GF-D8 (cell line): Measurements from ENCODE around the gene ANKRD45.
A peak's percentile ranks its signal among the peaks of the same experiment; 100 is the strongest.
"Not testable (repeated sequence)": the region's sequence is repeated elsewhere in the genome, so short reads cannot be mapped to it uniquely, and the experiment has no call there.

Experiments used
- DNase-seq: peaks from one replicate; lab custom pipeline; 2025; lab: John Stamatoyannopoulos, UW

ANKRD45 gene

GRCh38 chr1:173669491-173669941 is at the start of gene ANKRD45:
TSS of gene ANKRD45 (minus strand) at chr1:173669851. CDS start at chr1:173659418, 10,433 bp downstream.
- DNase-seq: no peak

GRCh38 chr1:173717238-173717637 is 47.6 kb upstream of the ANKRD45 start:
- DNase-seq: no peak

DNA sequence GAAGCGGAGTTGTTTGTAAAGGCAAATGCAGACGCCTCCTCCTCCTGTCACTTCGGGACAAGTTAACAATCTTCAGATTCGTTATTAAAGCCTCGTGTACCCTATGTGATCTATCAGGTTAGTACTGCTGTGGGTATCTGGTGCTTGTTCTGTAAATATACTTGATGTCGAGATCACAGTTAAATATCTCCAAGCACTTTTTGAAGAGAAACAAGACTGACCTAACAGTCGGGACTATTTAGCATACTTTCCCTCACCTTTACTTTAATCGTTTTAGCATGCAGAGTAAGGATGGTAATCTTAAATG is 45.8 kb upstream of the ANKRD45 start:
- DNase-seq: no peak

- DNase-seq: peak; percentile 90
Observed at GRCh38 chr1:173714759-173715537, 45.3 kb upstream of the ANKRD45 start, which contains the start of gene KLHL20. TSS of gene KLHL20 (plus strand) at chr1:173714981. CDS start at chr1:173716044, 1,063 bp downstream.

DNA sequence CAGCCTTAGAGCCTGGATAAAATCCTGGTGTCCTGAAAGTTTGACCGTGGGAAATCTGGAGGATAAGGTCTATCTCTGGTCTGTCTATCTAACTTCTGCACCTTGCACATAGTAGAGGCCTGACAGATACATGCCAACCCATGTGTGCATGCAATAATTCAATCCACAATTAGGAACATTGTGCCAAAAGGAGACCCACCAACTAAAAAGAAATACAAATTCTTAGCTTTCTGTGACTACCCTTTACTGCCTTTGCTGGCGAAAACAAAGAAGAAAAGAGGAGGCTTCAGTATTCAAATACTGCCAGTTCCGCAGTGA is 44.7 kb upstream of the ANKRD45 start:
- no peak for DNase-seq

DNA sequence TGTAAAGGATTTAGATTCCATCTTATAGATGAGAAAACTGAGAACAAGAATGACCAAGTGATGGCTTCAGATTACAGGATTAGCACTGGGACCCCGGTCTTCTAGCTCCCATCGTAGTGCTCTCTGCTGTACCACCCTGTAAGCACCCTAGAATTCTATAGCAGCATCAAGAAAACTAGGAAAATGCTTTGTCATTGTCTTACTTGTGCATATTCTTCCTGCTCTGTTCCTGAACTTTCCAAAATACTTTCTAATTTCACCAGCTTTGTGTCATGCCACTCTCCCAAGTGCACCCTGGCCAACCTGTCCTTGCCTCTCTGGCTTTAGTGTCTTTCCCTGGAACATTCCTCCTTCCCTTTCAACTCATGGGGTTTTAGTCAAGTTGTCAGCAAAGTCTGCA is 39.1 kb upstream of the ANKRD45 start:
- DNase-seq: no peak

DNA sequence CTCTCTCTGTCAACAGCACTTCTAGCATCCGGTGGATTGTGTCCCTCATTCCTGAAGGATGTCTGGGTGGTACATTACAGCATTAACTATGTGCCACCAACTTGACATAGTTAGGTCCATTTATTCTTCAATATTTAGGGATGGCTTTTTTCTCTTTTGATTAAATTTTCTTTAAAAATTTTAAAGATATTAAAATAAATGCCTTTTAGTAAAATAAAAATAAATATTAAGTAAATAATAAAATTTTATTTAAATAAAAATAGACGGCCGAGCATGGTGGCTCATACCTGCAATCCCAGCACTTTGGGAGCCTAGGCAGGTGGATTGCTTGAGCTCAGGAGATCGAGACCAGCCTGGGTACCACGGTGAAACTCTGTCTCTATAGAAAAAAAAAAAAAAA is 35.5 kb upstream of the ANKRD45 start:
- no peak for DNase-seq

GRCh38 chr1:173702736-173703135 is 33.1 kb upstream of the ANKRD45 start:
- no peak for DNase-seq

DNA sequence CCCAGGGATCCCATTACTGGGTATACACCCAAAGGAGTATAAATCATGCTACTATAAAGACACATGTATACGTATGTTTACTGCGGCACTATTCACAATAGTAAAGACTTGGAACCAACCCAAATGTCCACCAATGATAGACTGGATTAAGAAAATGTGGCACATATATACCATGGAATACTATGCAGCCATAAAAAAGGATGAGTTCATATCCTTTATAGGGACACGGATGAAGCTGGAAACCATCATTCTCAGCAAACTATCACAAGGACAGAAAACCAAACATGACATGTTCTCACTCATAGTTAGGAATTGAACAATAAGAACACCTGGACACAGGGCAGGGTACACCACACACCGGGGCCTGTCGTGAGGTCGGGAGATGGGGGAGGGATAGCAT is 31.6 kb upstream of the ANKRD45 start:
- not testable (repeated sequence) for DNase-seq

- DNase-seq: no peak
Observed at GRCh38 chr1:173693238-173693637, 23.6 kb upstream of the ANKRD45 start.

DNA sequence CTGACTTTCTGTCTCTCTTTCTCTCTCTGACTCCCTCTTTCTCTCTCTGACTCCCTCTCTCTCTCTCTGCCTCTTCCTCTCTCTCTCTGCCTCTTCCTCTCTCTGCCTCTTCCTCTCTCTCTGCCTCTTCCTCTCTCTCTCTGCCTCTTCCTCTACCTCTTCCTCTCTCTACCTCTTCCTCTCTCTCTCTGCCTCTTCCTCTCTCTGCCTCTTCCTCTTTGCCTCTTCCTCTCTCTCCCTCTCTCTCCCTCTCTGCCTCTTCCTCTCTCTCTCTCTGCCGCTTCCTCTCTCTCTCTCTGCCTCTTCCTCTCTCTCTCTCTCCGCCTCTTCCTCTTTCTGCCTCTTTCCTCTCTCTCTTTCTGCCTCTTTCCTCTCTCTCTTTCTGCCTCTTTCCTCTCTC is 18.6 kb upstream of the ANKRD45 start:
- DNase-seq: no peak

DNA sequence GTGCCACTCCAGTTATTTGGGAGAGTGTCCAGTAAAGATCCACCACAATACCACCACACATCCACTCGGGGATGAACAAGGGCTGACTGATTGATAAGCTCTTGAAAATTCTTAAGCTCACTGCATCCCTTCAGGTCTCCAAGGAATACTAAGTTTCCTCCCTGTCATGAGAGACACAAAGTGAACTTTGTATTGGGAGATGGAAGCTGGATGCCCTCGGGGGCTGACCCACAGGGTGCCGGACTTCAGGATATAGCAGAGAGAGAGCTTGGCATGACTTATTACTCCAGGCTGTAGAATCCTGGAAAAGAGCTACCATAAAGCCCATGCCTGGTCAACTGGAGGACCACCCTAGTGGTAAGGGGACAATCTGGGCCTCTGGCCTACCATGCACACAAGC is 15.5 kb upstream of the ANKRD45 start:
- not testable (repeated sequence) for DNase-seq

GRCh38 chr1:173683838-173684237 is 14.2 kb upstream of the ANKRD45 start:
- not testable (repeated sequence) for DNase-seq

DNA sequence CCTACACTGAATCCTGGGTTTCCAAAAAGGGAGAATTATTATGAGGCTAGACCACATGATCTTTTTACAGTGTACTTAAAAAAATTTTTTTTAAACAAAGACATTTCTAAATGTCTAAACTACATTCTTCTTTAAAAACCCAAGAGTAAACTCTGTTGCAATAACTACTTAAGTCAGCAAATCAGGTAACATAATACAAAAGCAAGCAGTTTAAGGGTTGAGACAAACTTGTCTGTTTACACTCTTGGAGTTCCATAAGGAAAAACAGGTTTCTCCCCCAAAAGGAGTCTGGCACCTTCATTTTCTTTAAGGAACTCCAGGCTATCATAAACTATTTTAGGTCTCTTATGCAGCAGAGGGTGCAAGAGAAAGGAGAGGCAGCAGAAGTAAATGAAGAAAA is 12.5 kb upstream of the ANKRD45 start:
- no peak for DNase-seq

DNA sequence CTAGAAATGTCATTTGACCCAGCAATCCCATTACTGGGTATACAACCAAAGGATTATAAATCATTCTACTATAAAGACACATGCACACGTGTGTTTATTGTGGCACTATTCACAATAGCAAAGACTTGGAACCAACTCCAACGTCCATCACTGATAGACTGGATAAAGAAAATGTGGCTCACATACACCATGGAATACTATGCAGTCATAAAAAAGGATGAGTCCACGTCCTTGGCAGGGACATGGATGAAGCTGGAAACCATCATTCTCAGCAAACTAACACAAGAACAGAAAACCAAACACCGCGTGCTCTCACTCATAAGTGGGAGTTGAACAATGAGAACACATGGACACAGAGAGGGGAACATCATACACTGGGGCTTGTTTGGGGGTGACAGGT is 10.5 kb upstream of the ANKRD45 start:
- not testable (repeated sequence) for DNase-seq

DNA sequence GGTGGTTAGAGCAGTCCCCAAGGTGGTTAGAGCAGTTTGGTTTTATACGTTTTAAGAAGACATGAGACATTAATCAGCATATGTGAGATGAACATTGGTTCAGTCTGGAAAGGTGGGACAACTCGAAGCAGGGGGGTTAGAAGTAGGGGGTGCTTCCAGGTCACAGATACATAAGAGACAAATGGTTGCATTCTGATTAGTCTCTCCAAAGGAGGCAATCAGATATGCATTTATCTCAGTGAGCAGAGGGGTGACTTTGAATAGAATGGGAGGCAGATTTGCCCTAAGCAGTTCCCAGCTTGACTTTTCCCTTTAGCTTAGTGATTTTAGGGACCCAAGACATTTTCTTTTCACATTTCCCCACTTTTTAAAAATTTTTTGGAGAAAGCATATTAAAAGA is 4.8 kb upstream of the ANKRD45 start:
- not testable (repeated sequence) for DNase-seq

DNA sequence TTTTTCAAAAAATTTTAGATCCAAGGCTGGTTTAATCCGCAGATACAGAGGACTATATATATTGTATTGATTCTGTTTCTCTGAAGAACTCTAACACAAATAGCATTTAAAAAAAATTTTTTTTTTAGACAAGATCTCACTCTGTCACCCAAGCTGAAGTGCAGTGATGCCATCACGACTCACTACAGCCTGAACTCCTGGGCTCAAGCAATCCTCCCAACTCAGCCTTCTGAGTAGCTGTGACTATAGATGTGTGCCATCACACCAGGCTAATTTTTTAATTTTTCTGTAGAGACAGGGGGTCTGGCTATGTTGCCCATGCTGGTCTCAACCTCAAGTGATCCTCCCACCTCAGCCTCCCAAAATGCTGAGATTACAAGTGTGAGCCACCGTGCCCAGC is 3.0 kb downstream of the ANKRD45 start:
- DNase-seq: no peak

DNA sequence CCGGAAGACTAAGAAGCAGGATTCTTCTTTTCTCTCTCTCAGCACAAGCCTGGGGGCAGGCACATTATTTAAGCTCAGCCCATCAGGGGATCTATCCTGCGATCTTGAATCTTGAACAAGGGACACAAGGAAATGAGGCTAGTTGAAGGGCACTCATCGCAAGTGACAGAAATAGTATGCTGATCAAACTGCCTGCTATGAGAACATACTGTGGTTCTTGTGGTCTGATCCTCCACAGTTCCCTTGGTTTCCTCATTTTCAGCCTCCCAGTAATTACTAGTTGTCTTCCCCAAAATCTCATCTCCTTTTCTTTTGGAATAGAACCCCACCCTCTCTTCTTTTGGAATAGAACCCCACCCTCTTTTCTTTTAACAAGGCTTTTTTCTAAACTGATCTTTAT is 6.5 kb downstream of the ANKRD45 start:
- peak; percentile 30 for DNase-seq

GRCh38 chr1:173661763-173662162 is 7.9 kb downstream of the ANKRD45 start:
- DNase-seq: no peak

GRCh38 chr1:173661271-173661670 is 8.4 kb downstream of the ANKRD45 start:
- DNase-seq: no peak

- DNase-seq: no peak
Observed at GRCh38 chr1:173660306-173660705, 9.3 kb downstream of the ANKRD45 start.

DNA sequence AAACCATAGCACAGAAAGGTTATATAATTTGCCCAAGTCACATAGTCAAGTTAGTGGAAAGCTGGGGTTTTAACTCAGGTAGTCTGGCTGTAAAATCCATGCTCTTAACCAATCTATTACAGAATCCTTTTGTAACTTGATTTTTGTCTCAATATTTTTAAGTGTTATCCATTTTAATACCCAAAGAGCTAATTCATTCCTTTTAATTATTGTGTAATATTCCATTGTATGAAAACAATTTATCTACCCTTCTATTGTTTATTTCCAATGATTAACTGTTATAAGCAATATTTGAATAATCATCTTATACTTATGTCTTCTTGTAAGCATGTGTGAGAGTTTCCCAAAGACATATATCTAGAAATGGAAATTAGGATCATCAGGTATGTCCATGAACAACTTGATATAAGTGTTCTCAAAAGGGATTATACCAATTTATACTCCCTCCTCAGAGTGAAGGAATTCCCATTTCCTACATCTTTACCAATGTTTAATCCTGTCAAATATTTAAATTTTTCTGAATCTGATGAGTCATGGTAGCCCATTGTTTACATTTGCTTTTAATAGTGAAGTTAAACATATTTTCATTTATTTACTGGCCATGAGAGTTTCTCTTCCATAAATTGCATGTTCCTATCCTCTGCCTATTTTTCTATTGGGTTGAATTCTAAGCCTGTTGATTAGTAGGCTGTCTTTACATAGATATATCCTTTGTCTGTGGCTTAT is 20.6 kb downstream of the ANKRD45 start:
- no peak for DNase-seq

DNA sequence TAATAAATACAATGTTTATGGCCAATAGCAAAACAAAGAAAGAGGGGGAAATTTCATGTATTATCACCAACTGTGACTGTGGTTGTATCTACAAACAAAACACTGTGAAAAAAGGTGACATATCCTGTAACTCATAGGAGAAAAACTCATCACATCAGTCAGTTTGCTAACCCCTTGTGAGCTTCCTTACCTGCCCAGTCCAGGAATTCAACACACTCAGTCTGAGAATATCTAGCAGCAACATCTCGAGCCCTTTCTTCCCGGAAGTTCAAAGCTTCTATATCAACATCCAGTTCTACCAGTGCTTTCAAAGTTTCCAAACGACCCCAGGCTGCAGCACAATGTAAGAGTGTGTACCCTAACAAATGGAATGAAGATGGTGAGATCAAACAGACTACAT is 23.0 kb downstream of the ANKRD45 start:
- DNase-seq: no peak
